ENCODE measurements around the gene SNAI3. TPM values are rescaled to one million over a fixed set of nuclear protein-coding genes. Genes with fewer than 3 reads are reported as not detected.

SNAI3 gene
- total and polyA plus RNA-seq, 4 experiments from 2014 or later = 11.6 to 22.9 (median 14.8) TPM

GRCh38 chr16:88665570-88665969, 20.7 kb downstream of the SNAI3 start:
- Histone ChIP-seq H3K9me3 (ENCODE audit: control insufficient read depth in 1 of 2, low read length in 2 of 2) (no peaks in the 10 kb centered on the region), H3K27ac (ENCODE audit: low read depth, low read length) (no peak overlapping the region), H3K27me3 (ENCODE audit: insufficient read depth, low read length) (no peaks in the 10 kb centered on the region), H3K4me3 (ENCODE audit: low read length in 2 of 2) (no peak overlapping the region), H3K36me3 (ENCODE audit: insufficient read depth, low read length) (no peaks in the 10 kb centered on the region), H3K4me1 (ENCODE audit: insufficient read depth, low read length) (peaks cover 16% of the 10 kb centered on the region)
- peaks cover 0 to 2% (median 0%) of the 10 kb centered on the region in 8 donors for H3K9me3 Mint-ChIP-seq
- peaks cover 0 to 6% of the 10 kb centered on the region in 2 donors for H3K36me3 Mint-ChIP-seq
- no peaks in the 10 kb centered on the region for H3K27me3 Mint-ChIP-seq
- H3K27ac Mint-ChIP-seq = no peak overlapping the region
- intact Hi-C loops (cut with micrococcal nuclease) = no loop called here
- POLR2A ChIA-PET (ENCODE audit: partially characterized antibody) = interaction anchor here (0.9 to 3.8 kb wide), 4 partner anchors 15 to 34 kb away, joined by 4 to 17 read pairs (median 7); partner anchors contain the start of gene SNAI3
- no peak for DNase-seq
- CTCF ChIA-PET (ENCODE audit: partially characterized antibody) = interaction anchor here (0.6 to 1.0 kb wide), 4 partner anchors 16 to 135 kb away, joined by 3 to 4 read pairs (median 3); no protein-coding TSS in a partner anchor
- H3K4me3 Mint-ChIP-seq = no peak overlapping the region
- peaks cover 11 to 22% (median 15%) of the 10 kb centered on the region in 4 donors for H3K4me1 Mint-ChIP-seq

- Histone ChIP-seq H3K36me3 (ENCODE audit: insufficient read depth, low read length) (no peaks in the 10 kb centered on the region), H3K27ac (ENCODE audit: low read depth, low read length) (no peak overlapping the region), H3K27me3 (ENCODE audit: insufficient read depth, low read length) (no peaks in the 10 kb centered on the region), H3K9me3 (ENCODE audit: control insufficient read depth in 1 of 2, low read length in 2 of 2) (no peaks in the 10 kb centered on the region), H3K4me3 (ENCODE audit: low read length in 2 of 2) (no peak overlapping the region), H3K4me1 (ENCODE audit: insufficient read depth, low read length) (peaks cover 16% of the 10 kb centered on the region)
- no peak for DNase-seq
- H3K27ac Mint-ChIP-seq = peak overlapping the region in 2 of 7 donors; percentile 40 to 79
- CTCF ChIA-PET (ENCODE audit: partially characterized antibody) = interaction anchor here (0.6 to 1.0 kb wide), 4 partner anchors 16 to 135 kb away, joined by 3 to 4 read pairs (median 3); no protein-coding TSS in a partner anchor
- peak overlapping the region in 7 of 8 donors; percentile 44 to 70 (median 62) for H3K4me3 Mint-ChIP-seq
- H3K36me3 Mint-ChIP-seq = peaks cover 0 to 6% of the 10 kb centered on the region in 2 donors
- intact Hi-C loops (cut with micrococcal nuclease) = no loop called here
- POLR2A ChIA-PET (ENCODE audit: partially characterized antibody) = interaction anchor here (0.9 to 3.8 kb wide), 5 partner anchors 15 to 37 kb away, joined by 4 to 53 read pairs (median 8); partner anchors contain the start of gene SNAI3
- peaks cover 11 to 22% (median 15%) of the 10 kb centered on the region in 4 donors for H3K4me1 Mint-ChIP-seq
- H3K9me3 Mint-ChIP-seq = peaks cover 0 to 2% (median 0%) of the 10 kb centered on the region in 8 donors
- no peaks in the 10 kb centered on the region for H3K27me3 Mint-ChIP-seq
Measured at GRCh38 chr16:88665148-88665547, 21.2 kb downstream of the SNAI3 start.

GRCh38 chr16:88662843-88663606, 23.3 kb downstream of the SNAI3 start, which contains the start of gene MVD:
MVD (minus strand) TSS chr16:88663091; CDS start chr16:88663080, 11 bp downstream.
- H3K9me3 ChIP-seq (ENCODE audit: control insufficient read depth in 1 of 2, low read length in 2 of 2) = no peaks in the 10 kb centered on the region
- peak within 1 kb of the TSS; percentile 83 for H3K27ac ChIP-seq (ENCODE audit: low read depth, low read length)
- Mint-ChIP-seq H3K36me3 (peaks cover 0 to 8% of the 10 kb centered on the region in 2 donors), H3K4me3 (peak within 1 kb of the TSS; percentile 91 to 95 (median 94)), H3K27ac (peak within 1 kb of the TSS; percentile 80 to 98 (median 97)), H3K9me3 (peaks cover 0 to 2% (median 0%) of the 10 kb centered on the region in 8 donors), H3K4me1 (peaks cover 11 to 22% (median 15%) of the 10 kb centered on the region in 4 donors), H3K27me3 (no peaks in the 10 kb centered on the region)
- intact Hi-C loops (cut with micrococcal nuclease) = loop anchor here (1.0 kb wide), 6 partner anchors 12 to 194 kb away; partner anchors contain the start of genes CTU2, CYBA, RNF166 and SNAI3
- peak; percentile 93 to 96 (median 95) for DNase-seq
- ChIA-PET CTCF (ENCODE audit: partially characterized antibody) (interaction anchor here (1.0 kb wide), 1 partner anchor 43 kb away, joined by 3 read pairs; no protein-coding TSS in a partner anchor), POLR2A (ENCODE audit: partially characterized antibody) (interaction anchor here (0.8 to 3.8 kb wide), 16 partner anchors 11 to 147 kb away, joined by 3 to 53 read pairs (median 4); partner anchors contain the start of genes CYBA and ZC3H18)
- H3K4me1 ChIP-seq (ENCODE audit: insufficient read depth, low read length) = peaks cover 16% of the 10 kb centered on the region
- H3K27me3 ChIP-seq (ENCODE audit: insufficient read depth, low read length) = no peaks in the 10 kb centered on the region
- H3K4me3 ChIP-seq (ENCODE audit: low read length in 2 of 2) = peak within 1 kb of the TSS; percentile 65 to 95
- H3K36me3 ChIP-seq (ENCODE audit: insufficient read depth, low read length) = no peaks in the 10 kb centered on the region

- H3K4me3 Mint-ChIP-seq = peak overlapping the region; percentile 78 to 95 (median 89)
- H3K4me3 ChIP-seq (ENCODE audit: low read length in 2 of 2) = peak overlapping the region; percentile 57 to 95
- POLR2A ChIA-PET (ENCODE audit: partially characterized antibody) = interaction anchor here (0.8 to 3.8 kb wide), 12 partner anchors 10 to 119 kb away, joined by 3 to 53 read pairs (median 7); partner anchors contain the start of genes CYBA and ZC3H18
- CTCF ChIA-PET (ENCODE audit: partially characterized antibody) = interaction anchor here (1.0 kb wide), 1 partner anchor 42 kb away, joined by 3 read pairs; no protein-coding TSS in a partner anchor
- no peaks in the 10 kb centered on the region for H3K27me3 ChIP-seq (ENCODE audit: insufficient read depth, low read length)
- no peaks in the 10 kb centered on the region for H3K9me3 ChIP-seq (ENCODE audit: control insufficient read depth in 1 of 2, low read length in 2 of 2)
- peak overlapping the region; percentile 80 to 98 (median 95) for H3K27ac Mint-ChIP-seq
- peaks cover 0 to 2% (median 0%) of the 10 kb centered on the region in 8 donors for H3K9me3 Mint-ChIP-seq
- H3K36me3 Mint-ChIP-seq = peaks cover 0 to 8% of the 10 kb centered on the region in 2 donors
- no peaks in the 10 kb centered on the region for H3K27me3 Mint-ChIP-seq
- H3K4me1 ChIP-seq (ENCODE audit: insufficient read depth, low read length) = peaks cover 16% of the 10 kb centered on the region
- intact Hi-C loops (cut with micrococcal nuclease) = no loop called here
- H3K36me3 ChIP-seq (ENCODE audit: insufficient read depth, low read length) = no peaks in the 10 kb centered on the region
- H3K4me1 Mint-ChIP-seq = peaks cover 10 to 22% (median 15%) of the 10 kb centered on the region in 4 donors
- no peak for DNase-seq
- peak overlapping the region; percentile 83 for H3K27ac ChIP-seq (ENCODE audit: low read depth, low read length)
Measured at GRCh38 chr16:88662222-88662842, 24.0 kb downstream of the SNAI3 start.

GRCh38 chr16:88661468-88661867, 24.8 kb downstream of the SNAI3 start:
- H3K4me1 Mint-ChIP-seq = peaks cover 9 to 22% (median 15%) of the 10 kb centered on the region in 4 donors
- no peaks in the 10 kb centered on the region for H3K27me3 ChIP-seq (ENCODE audit: insufficient read depth, low read length)
- POLR2A ChIA-PET (ENCODE audit: partially characterized antibody) = no interaction called here
- CTCF ChIA-PET (ENCODE audit: partially characterized antibody) = no interaction called here
- H3K4me1 ChIP-seq (ENCODE audit: insufficient read depth, low read length) = peaks cover 16% of the 10 kb centered on the region
- H3K9me3 ChIP-seq (ENCODE audit: control insufficient read depth in 1 of 2, low read length in 2 of 2) = no peaks in the 10 kb centered on the region
- intact Hi-C loops (cut with micrococcal nuclease) = no loop called here
- peaks cover 0 to 2% (median 0%) of the 10 kb centered on the region in 8 donors for H3K9me3 Mint-ChIP-seq
- peaks cover 0 to 8% of the 10 kb centered on the region in 2 donors for H3K36me3 Mint-ChIP-seq
- H3K4me3 Mint-ChIP-seq = peak overlapping the region in 6 of 8 donors; percentile 1 to 89 (median 46)
- no peaks in the 10 kb centered on the region for H3K27me3 Mint-ChIP-seq
- no peak for DNase-seq
- H3K36me3 ChIP-seq (ENCODE audit: insufficient read depth, low read length) = no peaks in the 10 kb centered on the region
- H3K27ac Mint-ChIP-seq = peak overlapping the region in 5 of 7 donors; percentile 2 to 80 (median 25)
- no peak overlapping the region for H3K27ac ChIP-seq (ENCODE audit: low read depth, low read length)
- no peak overlapping the region for H3K4me3 ChIP-seq (ENCODE audit: low read length in 2 of 2)

GRCh38 chr16:88659160-88659559, 27.1 kb downstream of the SNAI3 start:
- no peak overlapping the region for H3K27ac ChIP-seq (ENCODE audit: low read depth, low read length)
- Mint-ChIP-seq H3K4me1 (peaks cover 9 to 17% (median 13%) of the 10 kb centered on the region in 4 donors), H3K9me3 (peaks cover 0 to 2% (median 0%) of the 10 kb centered on the region in 8 donors), H3K27me3 (no peaks in the 10 kb centered on the region), H3K4me3 (no peak overlapping the region), H3K36me3 (peaks cover 0 to 13% of the 10 kb centered on the region in 2 donors), H3K27ac (no peak overlapping the region)
- ChIA-PET POLR2A (ENCODE audit: partially characterized antibody) (interaction anchor here (0.9 kb wide), 1 partner anchor 41 kb away, joined by 3 read pairs; no protein-coding TSS in a partner anchor), CTCF (ENCODE audit: partially characterized antibody) (no interaction called here)
- no peaks in the 10 kb centered on the region for H3K27me3 ChIP-seq (ENCODE audit: insufficient read depth, low read length)
- H3K4me3 ChIP-seq (ENCODE audit: low read length in 2 of 2) = no peak overlapping the region
- intact Hi-C loops (cut with micrococcal nuclease) = no loop called here
- H3K9me3 ChIP-seq (ENCODE audit: control insufficient read depth in 1 of 2, low read length in 2 of 2) = no peaks in the 10 kb centered on the region
- H3K4me1 ChIP-seq (ENCODE audit: insufficient read depth, low read length) = peaks cover 15% of the 10 kb centered on the region
- H3K36me3 ChIP-seq (ENCODE audit: insufficient read depth, low read length) = no peaks in the 10 kb centered on the region
- no peak for DNase-seq

Measured in CD4-positive, alpha-beta memory T cell (primary cell).